SK-N-MC (cell line): ENCODE data around the gene DHFR.

Experiments used
- EZH2 ChIP-seq: fragments of 200-600 bp; sonication (generic); IDR thresholded peaks from one replicate; pipeline ENCODE4 v1.6.1; 2017; ENCODE audit warnings: antibody characterized with exemption
- POLR2AphosphoS5 ChIP-seq: IDR thresholded peaks from 2 replicates; pipeline ENCODE4 v1.6.1; 2012; ENCODE audit warnings: mild to moderate bottlenecking, low read depth, low read length, borderline replicate concordance

GRCh38 chr5:80667384-80667783 lies 12.6 kb upstream of the DHFR start:
- TF ChIP-seq POLR2AphosphoS5, result no peak
- TF ChIP-seq EZH2, result no peak
